Panc1 (cell line): ENCODE measurements around the gene WNK4.

Experiments used
- CTCF ChIP-seq: fragments of 450-650 bp; IDR thresholded peaks from 2 replicates; pipeline ENCODE4 v1.5.1; 2017; ENCODE audit warnings: mild to moderate bottlenecking
- POLR2AphosphoS5 ChIP-seq: IDR thresholded peaks from 2 replicates; pipeline ENCODE4 v1.6.1; 2012; ENCODE audit warnings: mild to moderate bottlenecking, low read depth, low read length, moderate library complexity
- REST ChIP-seq, 2 experiments: IDR thresholded peaks; 2 replicates each; pipeline ENCODE4 v1.6.1; 2011 to 2012; ENCODE audit warnings: low read depth in 2 of 2, control low read depth in 1 of 2, low read length in 1 of 2, mild to moderate bottlenecking in 1 of 2, moderate library complexity in 1 of 2; ENCODE audit not compliant: insufficient read depth in 1 of 2
- SIN3A ChIP-seq: IDR thresholded peaks from 2 replicates; pipeline ENCODE4 v1.6.1; 2012; ENCODE audit warnings: low read depth, mild to moderate bottlenecking, low read length, moderate library complexity, borderline replicate concordance; ENCODE audit not compliant: insufficient read depth
- TCF7L2 ChIP-seq: IDR thresholded peaks from 2 replicates; pipeline ENCODE4 v1.6.1; 2011; ENCODE audit warnings: mild to moderate bottlenecking, low read depth, low read length, inconsistent platforms

- TF ChIP-seq REST (IDR thresholded peaks at IDR 0.05; ENCODE audit: insufficient read depth in 1 of 2, low read depth in 2 of 2, low read length in 1 of 2) (no peak), CTCF (no peak), POLR2AphosphoS5 (no peak), SIN3A (no peak), TCF7L2 (no peak)
These were observed 15.8 kb downstream of the WNK4 start for GRCh38 chr17:42796066-42796758.
